PC-9 (cell line): Measurements from ENCODE around the gene ESPNL. TPM values are rescaled to one million over a fixed set of nuclear protein-coding genes. Genes with fewer than 3 reads are reported as not detected.

Source experiments
- BruUV-seq: library from RNA; stranded (reverse); fragments of 400-500 nt; replicated peaks from 2 replicates; lab custom pipeline; 2021; lab: Mats Ljungman, UMichigan
- CTCF ChIA-PET: fragments of 300-600 bp; sonication (Branson Sonifier 250); formaldehyde crosslinking; loops from one replicate; lab custom pipeline; 2022; ENCODE audit warnings: antibody characterized with exemption; lab: Charles Lee
- POLR2A ChIA-PET: fragments of 300-600 bp; sonication (Branson Sonifier 250); formaldehyde crosslinking; loops from one replicate; lab custom pipeline; 2022; ENCODE audit warnings: antibody characterized with exemption; ENCODE audit not compliant: unreplicated experiment; lab: Charles Lee
- DNase-seq, 2 experiments: peaks; one replicate each; pipeline versions ENCODE4 v3.0.0 to v3.0.0-alpha.2; 2015 to 2022; ENCODE audit warnings: mixed read lengths in 1 of 2
- H2AFZ ChIP-seq: fragments of 200-600 bp; sonication (generic); 2 replicates; pipeline ENCODE4 v1.8.1; 2017; ENCODE audit warnings: antibody characterized with exemption
- H3F3A ChIP-seq: fragments of 200-600 bp; sonication (generic); 2 replicates; pipeline ENCODE4 v1.8.1; 2017; ENCODE audit warnings: antibody characterized with exemption, mild to moderate bottlenecking, low read depth; ENCODE audit not compliant: insufficient read depth
- H3K27ac ChIP-seq: fragments of 200-600 bp; sonication (generic); 2 replicates; pipeline ENCODE4 v1.6.1; 2016; ENCODE audit warnings: mixed run types
- H3K27me3 ChIP-seq: fragments of 200-600 bp; sonication (generic); 2 replicates; pipeline ENCODE4 v1.6.1; 2016; ENCODE audit warnings: low read depth, mixed run types; ENCODE audit not compliant: insufficient read depth
- H3K36me3 ChIP-seq: fragments of 200-600 bp; sonication (generic); 2 replicates; pipeline ENCODE4 v1.6.1; 2016; ENCODE audit warnings: low read depth, mixed run types
- H3K4me1 ChIP-seq: fragments of 200-600 bp; sonication (generic); replicated peaks from 2 replicates; pipeline ENCODE4 v1.6.1; 2016; ENCODE audit warnings: mixed run types; ENCODE audit not compliant: insufficient read depth
- H3K4me2 ChIP-seq: fragments of 200-600 bp; sonication (generic); 2 replicates; pipeline ENCODE4 v1.6.1; 2017; ENCODE audit warnings: mixed run types
- H3K4me3 ChIP-seq: fragments of 200-600 bp; sonication (generic); 2 replicates; pipeline ENCODE4 v1.6.1; 2016; ENCODE audit warnings: mixed run types
- H3K79me2 ChIP-seq: fragments of 200-600 bp; sonication (generic); 2 replicates; pipeline ENCODE4 v1.6.1; 2017; ENCODE audit warnings: low read depth, mixed run types
- H3K9me2 ChIP-seq: fragments of 200-600 bp; sonication (generic); 2 replicates; pipeline ENCODE4 v1.8.1; 2017; ENCODE audit warnings: mild to moderate bottlenecking; ENCODE audit not compliant: insufficient read depth
- H3K9me3 ChIP-seq: fragments of 200-600 bp; sonication (generic); 2 replicates; pipeline ENCODE4 v1.8.1; 2016; ENCODE audit warnings: low read depth; ENCODE audit not compliant: insufficient read depth
- H4K20me1 ChIP-seq: fragments of 200-600 bp; sonication (generic); 2 replicates; pipeline ENCODE4 v1.8.1; 2017; ENCODE audit not compliant: insufficient read depth
- EZH2 ChIP-seq: fragments of 200-600 bp; sonication (generic); IDR thresholded peaks from 2 replicates; pipeline ENCODE4 v1.8.0; 2017; ENCODE audit warnings: antibody characterized with exemption, low read depth
- intact Hi-C: fragments of 100-400 bp; cut with micrococcal nuclease; formaldehyde crosslinking; loops from one replicate; pipeline ENCODE4 v1.10.0; 2022; ENCODE audit not compliant: unreplicated experiment
- total RNA-seq: library from RNA; stranded (reverse); gene quantifications from 2 replicates; pipeline ENCODE4 v1.2.3, GENCODE V29; 2021
- TF ChIP-seq, protein P1 (sequence below): fragments of 200-600 bp; sonication (generic); conservative IDR thresholded peaks from 2 replicates; pipeline ENCODE4 v1.6.1; 2017; ENCODE audit warnings: mixed run types, antibody characterized with exemption, mild to moderate bottlenecking, moderate library complexity

The ESPNL gene
- total RNA-seq, 1 experiment from 2014 or later, result 1.1 TPM

DNA sequence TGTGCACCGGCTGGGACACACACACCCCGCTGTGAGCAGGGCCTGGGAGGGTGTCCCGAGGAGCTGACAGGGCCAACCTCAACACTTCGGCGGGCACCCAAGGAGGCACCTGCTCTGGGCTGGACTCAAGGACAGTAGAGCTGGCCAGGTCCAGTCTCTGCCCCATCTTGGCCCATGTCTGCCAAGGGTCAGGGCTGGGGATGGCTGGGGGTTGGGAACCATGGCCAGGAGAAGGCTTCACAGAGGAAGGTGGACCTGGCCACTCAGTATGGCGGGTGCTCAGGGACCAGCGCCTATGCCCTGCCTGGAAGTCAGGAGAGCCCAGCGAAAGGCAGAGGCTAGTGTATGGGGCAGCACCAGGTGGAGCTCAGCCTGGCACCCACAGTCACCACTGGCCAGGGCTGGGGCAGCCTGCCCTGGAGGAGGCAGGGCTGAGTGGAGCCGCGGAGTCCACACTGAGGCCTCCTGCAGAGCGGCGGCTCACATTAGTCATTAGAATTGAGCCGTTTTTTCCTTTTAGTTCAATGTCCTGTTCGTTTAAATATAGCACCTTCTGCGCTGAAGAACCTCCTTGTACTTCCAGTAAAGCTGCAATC is 62.8 kb downstream of the ESPNL start:
- H3K27ac ChIP-seq, result no peak overlapping the region
- H3K79me2 ChIP-seq, result no peaks in the 10 kb centered on the region
- H3K9me2 ChIP-seq, result no peaks in the 10 kb centered on the region
- no peak for DNase-seq
- peaks cover 7% of the 10 kb centered on the region; the same call in 1 of the 2 replicates for H3F3A ChIP-seq
- CTCF ChIA-PET, result no interaction called here
- no peak overlapping the region for H3K4me2 ChIP-seq
- H2AFZ ChIP-seq, result no peak overlapping the region
- H3K27me3 ChIP-seq, result no peaks in the 10 kb centered on the region
- no peaks in the 10 kb centered on the region for H3K9me3 ChIP-seq
- H3K36me3 ChIP-seq, result peaks cover 4% of the 10 kb centered on the region; the same call in 1 of the 2 replicates
- BruUV-seq, result no TSS peak
- peaks cover 5% of the 10 kb centered on the region; the same call in 1 of the 2 replicates for H3K4me1 ChIP-seq
- TF ChIP-seq, protein P1, sequence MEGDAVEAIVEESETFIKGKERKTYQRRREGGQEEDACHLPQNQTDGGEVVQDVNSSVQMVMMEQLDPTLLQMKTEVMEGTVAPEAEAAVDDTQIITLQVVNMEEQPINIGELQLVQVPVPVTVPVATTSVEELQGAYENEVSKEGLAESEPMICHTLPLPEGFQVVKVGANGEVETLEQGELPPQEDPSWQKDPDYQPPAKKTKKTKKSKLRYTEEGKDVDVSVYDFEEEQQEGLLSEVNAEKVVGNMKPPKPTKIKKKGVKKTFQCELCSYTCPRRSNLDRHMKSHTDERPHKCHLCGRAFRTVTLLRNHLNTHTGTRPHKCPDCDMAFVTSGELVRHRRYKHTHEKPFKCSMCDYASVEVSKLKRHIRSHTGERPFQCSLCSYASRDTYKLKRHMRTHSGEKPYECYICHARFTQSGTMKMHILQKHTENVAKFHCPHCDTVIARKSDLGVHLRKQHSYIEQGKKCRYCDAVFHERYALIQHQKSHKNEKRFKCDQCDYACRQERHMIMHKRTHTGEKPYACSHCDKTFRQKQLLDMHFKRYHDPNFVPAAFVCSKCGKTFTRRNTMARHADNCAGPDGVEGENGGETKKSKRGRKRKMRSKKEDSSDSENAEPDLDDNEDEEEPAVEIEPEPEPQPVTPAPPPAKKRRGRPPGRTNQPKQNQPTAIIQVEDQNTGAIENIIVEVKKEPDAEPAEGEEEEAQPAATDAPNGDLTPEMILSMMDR, result no peak
- TF ChIP-seq EZH2, result no peak
- POLR2A ChIA-PET, result interaction anchor here (0.6 kb wide), 1 partner anchor 40 kb away, joined by 28 read pairs; no protein-coding TSS in a partner anchor
- intact Hi-C loops, result no loop called here
- no peak overlapping the region for H3K4me3 ChIP-seq
- no peaks in the 10 kb centered on the region for H4K20me1 ChIP-seq

DNA sequence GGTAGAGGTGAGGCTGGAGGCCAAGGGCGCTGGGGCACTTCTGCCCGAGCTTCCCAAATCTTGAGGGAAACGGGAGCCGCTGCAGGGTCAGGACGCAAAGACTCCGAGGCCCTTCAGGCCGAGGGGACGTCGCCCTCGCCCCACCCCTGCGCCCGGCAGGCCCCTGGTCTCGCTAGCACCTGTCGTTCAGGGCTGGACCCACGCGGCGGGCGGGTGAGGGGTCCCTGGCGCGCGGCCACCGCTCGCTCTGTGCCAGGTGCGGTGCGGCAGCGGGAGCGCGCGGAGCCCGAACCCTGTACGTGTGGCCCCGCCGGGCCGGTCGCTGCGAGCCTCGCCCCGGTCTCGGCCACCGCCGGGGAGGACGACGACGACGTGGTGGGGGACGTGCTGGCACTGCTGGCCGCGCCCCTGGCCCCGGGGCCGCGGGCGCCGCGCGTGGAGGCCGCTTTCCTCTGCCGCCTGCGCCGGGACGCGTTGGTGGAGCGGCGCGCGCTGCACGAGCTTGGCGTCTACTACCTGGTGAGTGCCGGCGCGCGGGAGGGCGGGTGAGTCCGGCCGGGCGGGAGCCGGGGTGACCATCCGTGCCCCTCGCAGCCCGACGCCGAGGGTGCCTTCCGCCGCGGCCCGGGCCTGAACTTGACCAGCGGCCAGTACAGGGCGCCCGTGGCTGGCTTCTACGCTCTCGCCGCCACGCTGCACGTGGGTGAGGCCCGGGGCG is 63.5 kb downstream of the ESPNL start:
- no peak overlapping the region for H3K4me3 ChIP-seq
- H3K27ac ChIP-seq, result no peak overlapping the region
- H3F3A ChIP-seq, result peaks cover 14% of the 10 kb centered on the region
- POLR2A ChIA-PET, result interaction anchor here (0.6 kb wide), 1 partner anchor 39 kb away, joined by 28 read pairs; no protein-coding TSS in a partner anchor
- H3K27me3 ChIP-seq, result no peaks in the 10 kb centered on the region
- no peak for DNase-seq
- peaks cover 8% of the 10 kb centered on the region for H3K4me1 ChIP-seq
- CTCF ChIA-PET, result no interaction called here
- H3K36me3 ChIP-seq, result peaks cover 7% of the 10 kb centered on the region; the same call in 1 of the 2 replicates
- no peaks in the 10 kb centered on the region for H4K20me1 ChIP-seq
- H3K9me3 ChIP-seq, result no peaks in the 10 kb centered on the region
- TF ChIP-seq, protein P1, result no peak
- no peak for TF ChIP-seq EZH2
- no TSS peak for BruUV-seq
- H3K79me2 ChIP-seq, result no peaks in the 10 kb centered on the region
- H2AFZ ChIP-seq, result no peak overlapping the region
- H3K4me2 ChIP-seq, result no peak overlapping the region
- intact Hi-C loops, result no loop called here
- H3K9me2 ChIP-seq, result no peaks in the 10 kb centered on the region

DNA sequence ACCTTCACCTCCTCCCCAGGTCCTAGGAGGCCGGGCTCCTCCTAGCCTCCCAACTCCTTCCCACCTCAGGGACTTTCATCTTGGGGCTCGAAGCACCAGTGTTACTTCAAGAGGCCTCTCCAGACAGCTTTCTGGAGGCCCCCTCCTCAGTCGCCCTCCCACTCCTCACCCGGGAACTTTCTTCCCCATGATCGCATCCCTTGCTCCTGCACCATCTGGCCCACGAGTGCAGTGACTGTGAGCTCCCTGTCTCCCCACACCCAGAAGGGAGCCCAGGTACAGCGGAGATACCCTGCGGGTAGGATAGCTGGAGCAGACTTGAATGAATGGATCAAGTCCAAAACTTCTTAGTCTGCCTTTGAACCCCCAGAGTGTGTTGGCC is 64.8 kb downstream of the ESPNL start:
- Histone ChIP-seq H2AFZ (no peak overlapping the region), H3K4me2 (no peak overlapping the region), H3F3A (peaks cover 26% of the 10 kb centered on the region), H3K27ac (no peak overlapping the region), H3K4me3 (no peak overlapping the region), H3K27me3 (no peaks in the 10 kb centered on the region), H3K36me3 (peaks cover 7% of the 10 kb centered on the region; the same call in 1 of the 2 replicates), H3K9me3 (no peaks in the 10 kb centered on the region), H4K20me1 (no peaks in the 10 kb centered on the region), H3K4me1 (peaks cover 16% of the 10 kb centered on the region), H3K9me2 (no peaks in the 10 kb centered on the region), H3K79me2 (no peaks in the 10 kb centered on the region)
- intact Hi-C loops, result no loop called here
- POLR2A ChIA-PET, result no interaction called here
- CTCF ChIA-PET, result no interaction called here
- BruUV-seq, result no TSS peak
- TF ChIP-seq EZH2, result no peak
- TF ChIP-seq, protein P1, result no peak
- no peak for DNase-seq
